Measurements from ENCODE around the gene OR52E2.

OR52E2 gene

DNA sequence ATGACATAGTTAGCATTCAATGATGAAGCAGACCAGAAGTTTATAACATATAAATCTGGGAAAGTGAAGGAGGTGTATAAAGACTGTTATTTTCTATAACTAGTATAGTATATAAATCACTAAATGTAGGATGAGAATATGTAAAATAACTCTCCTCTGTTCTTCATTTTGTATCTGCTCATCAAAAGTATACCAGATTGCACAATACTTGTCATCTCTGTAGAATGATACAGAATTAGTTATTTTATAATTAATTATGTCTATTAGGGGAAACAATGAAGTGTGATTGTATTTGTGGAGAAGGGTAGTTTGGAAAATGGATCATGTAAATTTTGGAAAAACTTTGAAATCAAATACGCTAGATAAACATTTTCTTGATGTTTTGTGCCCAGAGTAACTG is 46.4 kb downstream of the OR52E2 start:
- DNase-seq (ENCODE audit: low read depth in 2 of 2) = no peak

DNA sequence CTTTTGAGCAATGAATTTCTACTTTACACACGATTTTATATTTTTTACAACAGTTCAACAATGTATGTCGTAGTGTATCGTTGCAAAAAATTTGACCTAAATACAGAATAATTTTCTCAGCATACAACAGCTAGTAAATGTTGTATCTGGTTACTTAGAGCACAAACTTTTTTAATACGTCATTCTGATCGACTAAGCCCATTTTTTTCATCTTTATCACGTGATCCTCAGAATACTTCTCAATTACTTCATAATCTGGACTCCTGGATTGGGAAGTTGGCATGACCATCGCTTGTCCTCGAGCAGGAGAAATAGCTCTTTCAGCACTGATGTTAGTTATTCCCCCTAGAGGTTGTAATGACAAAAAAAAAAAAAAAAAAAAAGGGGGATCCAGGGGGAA is 48.2 kb downstream of the OR52E2 start:
- no peak for DNase-seq (ENCODE audit: low read depth in 2 of 2)

Data from stimulated activated CD8-positive, alpha-beta memory T cell treated with anti-CD3 and anti-CD28 coated beads, Interleukin-2, amount 100 ng/mL, for 1 hour (primary cell).